IPS-18a (cell line): Measurements from ENCODE around the gene SNAP25.
A peak's percentile ranks its signal among the peaks of the same experiment; 100 is the strongest.

Source experiments
- H3K27ac ChIP-seq: one replicate; pipeline ENCODE4 v1.5.1; 2013; ENCODE audit warnings: low read length
- H3K27me3 ChIP-seq: one replicate; pipeline ENCODE4 v1.6.1; 2013; ENCODE audit warnings: mild to moderate bottlenecking, low read length; ENCODE audit not compliant: control insufficient read depth, insufficient read depth
- H3K36me3 ChIP-seq: one replicate; pipeline ENCODE4 v1.6.1; 2013; ENCODE audit warnings: low read depth, low read length; ENCODE audit not compliant: control insufficient read depth
- H3K4me1 ChIP-seq: one replicate; pipeline ENCODE4 v1.6.1; 2013; ENCODE audit warnings: low read depth, low read length; ENCODE audit not compliant: control insufficient read depth
- H3K4me3 ChIP-seq: one replicate; pipeline ENCODE4 v1.5.1; 2013; ENCODE audit warnings: low read length
- H3K9ac ChIP-seq: one replicate; pipeline ENCODE4 v1.6.1; 2013; ENCODE audit warnings: mild to moderate bottlenecking, low read length, moderate library complexity
- H3K9me3 ChIP-seq: one replicate; pipeline ENCODE4 v1.6.1; 2013; ENCODE audit warnings: low read depth, low read length; ENCODE audit not compliant: control insufficient read depth

Gene SNAP25

DNA sequence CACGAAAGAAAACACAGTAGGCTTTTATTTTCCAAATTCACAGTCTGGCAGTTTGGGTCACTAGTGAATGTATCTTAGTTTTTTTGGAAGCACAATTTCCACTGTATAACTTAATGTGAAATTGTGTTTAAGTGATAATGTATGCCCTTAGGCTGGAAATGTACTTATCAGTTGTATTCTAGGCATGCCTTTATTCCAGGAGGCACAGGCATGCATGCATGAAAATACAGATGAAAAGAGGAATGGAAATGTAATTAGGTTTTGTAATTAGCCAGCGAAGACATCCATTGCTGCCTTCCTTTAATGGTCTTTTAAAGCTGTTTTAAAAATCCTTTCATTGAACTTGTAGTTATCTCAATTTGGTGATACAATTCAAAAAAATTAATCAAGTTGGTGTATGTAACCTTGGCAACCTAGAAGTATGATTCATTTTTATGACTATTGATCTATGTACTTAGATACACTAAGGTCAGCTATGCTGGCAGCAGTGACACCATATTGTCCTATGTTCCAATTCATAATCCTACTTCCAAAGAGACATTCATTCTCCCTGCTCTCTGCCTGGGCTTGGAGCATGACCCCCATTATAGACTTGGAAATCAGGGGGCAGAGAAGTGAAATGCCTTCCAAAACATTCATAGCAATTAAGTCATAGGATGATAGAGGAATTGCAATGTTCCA, 73.1 kb downstream of the SNAP25 start:
- peaks cover 6% of the 10 kb centered on the region for H3K4me1 ChIP-seq
- H3K27me3 ChIP-seq = no peaks in the 10 kb centered on the region
- H3K9ac ChIP-seq = no peak overlapping the region
- no peak overlapping the region for H3K27ac ChIP-seq
- no peaks in the 10 kb centered on the region for H3K36me3 ChIP-seq
- H3K4me3 ChIP-seq = no peak overlapping the region
- H3K9me3 ChIP-seq = no peaks in the 10 kb centered on the region

DNA sequence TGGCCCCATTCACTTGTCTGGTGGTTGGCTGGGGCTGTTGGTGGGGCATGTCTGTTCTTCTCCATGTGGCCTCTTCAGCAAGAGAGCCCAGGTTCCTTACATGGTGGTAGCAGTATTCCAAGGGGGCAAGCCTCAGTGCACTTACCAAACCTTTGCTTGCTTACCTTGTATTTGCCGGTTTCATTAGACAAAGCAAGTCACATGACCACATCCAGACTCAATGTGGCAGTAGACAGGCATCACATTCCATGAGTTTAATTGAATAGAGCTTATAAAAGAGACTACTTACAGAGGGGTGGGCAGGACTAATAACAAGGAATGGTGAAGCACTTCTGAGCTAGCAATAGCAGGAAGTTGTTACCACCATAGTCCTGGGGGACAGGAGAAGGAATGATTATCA, 78.6 kb downstream of the SNAP25 start:
- Histone ChIP-seq H3K27ac (no peak overlapping the region), H3K36me3 (no peaks in the 10 kb centered on the region), H3K9ac (no peak overlapping the region), H3K4me1 (peaks cover 25% of the 10 kb centered on the region), H3K9me3 (no peaks in the 10 kb centered on the region), H3K4me3 (no peak overlapping the region), H3K27me3 (peaks cover 14% of the 10 kb centered on the region)

DNA sequence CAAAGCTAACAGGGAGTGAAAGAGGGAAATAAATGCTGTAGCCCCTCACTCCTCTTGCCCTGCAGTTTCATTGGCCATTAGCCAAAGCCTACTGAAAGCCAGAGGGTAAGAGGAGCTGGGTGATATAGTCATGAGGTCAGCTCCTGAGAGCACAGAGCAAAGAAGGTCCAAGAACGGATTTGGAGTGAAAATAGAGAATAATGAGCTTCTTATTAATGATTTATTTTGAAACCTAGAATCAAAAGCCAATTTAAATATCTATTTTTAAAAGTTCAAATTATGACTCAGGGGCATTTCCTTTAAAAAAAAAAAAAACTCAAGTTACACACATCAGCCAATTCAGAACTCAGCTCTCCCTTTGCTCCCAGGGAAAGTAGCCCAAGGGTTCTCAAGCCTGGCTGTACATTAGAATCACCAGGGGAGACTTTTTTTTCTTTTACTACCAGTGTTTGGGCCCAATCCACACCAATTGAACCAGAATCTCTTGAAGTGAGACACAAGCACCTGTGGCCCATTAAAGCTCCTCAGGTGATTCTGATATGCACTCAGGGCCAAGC, 79.1 kb downstream of the SNAP25 start:
- H3K27ac ChIP-seq = no peak overlapping the region
- H3K27me3 ChIP-seq = peaks cover 14% of the 10 kb centered on the region
- peaks cover 25% of the 10 kb centered on the region for H3K4me1 ChIP-seq
- H3K4me3 ChIP-seq = no peak overlapping the region
- no peak overlapping the region for H3K9ac ChIP-seq
- no peaks in the 10 kb centered on the region for H3K36me3 ChIP-seq
- no peaks in the 10 kb centered on the region for H3K9me3 ChIP-seq

DNA sequence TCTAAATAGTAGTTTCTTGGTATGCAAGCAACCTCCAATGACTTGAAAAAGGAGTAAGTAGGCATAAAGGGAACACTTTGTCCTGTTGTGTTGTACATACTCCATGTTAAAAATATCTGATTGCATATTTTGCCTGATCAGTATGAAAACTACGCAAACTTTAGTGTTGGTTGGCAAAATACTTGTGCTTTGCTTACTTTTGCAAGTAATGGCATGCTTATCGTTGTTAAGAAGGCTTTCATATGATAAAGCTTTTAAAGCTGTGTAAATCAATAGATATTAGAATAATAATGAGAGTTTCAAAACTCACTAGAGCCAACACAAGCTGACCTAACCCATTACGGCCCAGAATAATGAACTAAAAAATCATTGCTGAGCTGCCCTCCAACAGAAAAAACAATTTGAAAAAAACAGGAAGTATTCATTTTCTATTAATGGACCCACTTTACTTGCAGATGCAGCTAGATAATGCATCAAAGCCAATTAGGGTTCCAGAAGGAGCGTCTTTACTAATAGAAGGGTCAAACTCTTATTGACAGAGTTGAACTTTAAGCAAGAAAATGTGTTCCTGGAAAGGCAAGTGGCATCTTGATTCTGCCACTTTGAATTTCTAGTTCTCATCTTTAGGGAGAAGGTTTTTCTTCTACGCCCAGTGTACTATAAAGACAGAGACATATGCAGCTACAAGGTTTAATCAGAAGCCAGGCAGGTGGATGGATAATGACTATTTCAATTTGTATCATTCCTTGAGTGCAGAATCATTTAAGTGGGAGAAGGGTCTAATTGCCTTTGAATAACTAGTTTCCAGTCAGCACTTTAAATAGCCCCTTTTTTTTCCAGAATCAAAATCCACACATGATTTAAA, 82.2 kb downstream of the SNAP25 start:
- H3K4me1 ChIP-seq = peaks cover 32% of the 10 kb centered on the region
- H3K9me3 ChIP-seq = no peaks in the 10 kb centered on the region
- no peak overlapping the region for H3K27ac ChIP-seq
- H3K36me3 ChIP-seq = no peaks in the 10 kb centered on the region
- H3K9ac ChIP-seq = peak overlapping the region; percentile 10
- peak overlapping the region; percentile 43 for H3K4me3 ChIP-seq
- H3K27me3 ChIP-seq = peaks cover 14% of the 10 kb centered on the region

DNA sequence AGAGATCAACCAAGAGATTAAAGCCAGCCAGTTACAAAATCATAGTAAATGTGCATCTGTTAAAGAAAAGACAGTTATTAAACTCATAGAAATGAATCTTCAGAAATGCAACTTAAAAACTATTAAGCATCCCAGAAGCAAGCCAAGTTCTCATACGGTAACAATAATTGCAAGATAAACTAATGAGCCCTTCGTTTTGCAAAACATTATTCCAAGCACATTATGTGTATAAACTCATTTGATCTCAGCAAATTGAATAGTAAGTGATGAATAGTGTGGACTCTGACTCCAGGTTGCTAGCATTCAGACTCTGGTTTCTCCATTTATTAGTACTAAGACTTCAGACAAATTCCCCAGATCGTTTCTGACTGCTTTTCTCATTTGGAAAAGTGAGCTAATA, 85.2 kb downstream of the SNAP25 start:
- Histone ChIP-seq H3K4me3 (no peak overlapping the region), H3K9me3 (no peaks in the 10 kb centered on the region), H3K36me3 (no peaks in the 10 kb centered on the region), H3K4me1 (peaks cover 23% of the 10 kb centered on the region), H3K9ac (no peak overlapping the region), H3K27me3 (peaks cover 14% of the 10 kb centered on the region), H3K27ac (no peak overlapping the region)

DNA sequence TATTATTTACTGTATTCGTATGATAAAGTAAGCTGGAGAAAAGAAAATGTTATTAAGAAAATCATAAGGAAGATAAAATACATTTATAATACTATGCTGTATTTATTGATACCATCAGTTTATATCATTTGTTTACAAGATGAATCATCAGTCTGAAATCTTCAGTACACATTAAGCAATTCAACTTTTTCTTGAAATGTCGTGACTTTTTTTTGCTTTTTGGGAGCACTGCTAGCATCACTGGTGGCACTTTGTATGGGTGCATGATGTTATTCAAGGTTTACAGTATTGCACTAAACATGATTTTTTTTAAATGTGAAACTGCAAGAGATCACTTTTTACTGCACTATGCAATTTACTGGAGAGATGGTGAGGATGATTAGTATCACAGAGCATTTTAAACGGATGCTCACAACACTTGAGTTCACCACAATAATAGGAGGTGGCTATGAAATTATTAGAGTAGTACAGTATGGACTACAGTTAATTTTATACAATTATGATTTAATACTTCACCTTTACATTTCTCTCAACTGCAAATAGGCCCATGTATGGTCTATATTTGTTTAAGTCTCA, 85.9 kb downstream of the SNAP25 start:
- Histone ChIP-seq H3K36me3 (no peaks in the 10 kb centered on the region), H3K27ac (no peak overlapping the region), H3K27me3 (peaks cover 10% of the 10 kb centered on the region), H3K9ac (no peak overlapping the region), H3K9me3 (no peaks in the 10 kb centered on the region), H3K4me1 (peaks cover 23% of the 10 kb centered on the region), H3K4me3 (no peak overlapping the region)

DNA sequence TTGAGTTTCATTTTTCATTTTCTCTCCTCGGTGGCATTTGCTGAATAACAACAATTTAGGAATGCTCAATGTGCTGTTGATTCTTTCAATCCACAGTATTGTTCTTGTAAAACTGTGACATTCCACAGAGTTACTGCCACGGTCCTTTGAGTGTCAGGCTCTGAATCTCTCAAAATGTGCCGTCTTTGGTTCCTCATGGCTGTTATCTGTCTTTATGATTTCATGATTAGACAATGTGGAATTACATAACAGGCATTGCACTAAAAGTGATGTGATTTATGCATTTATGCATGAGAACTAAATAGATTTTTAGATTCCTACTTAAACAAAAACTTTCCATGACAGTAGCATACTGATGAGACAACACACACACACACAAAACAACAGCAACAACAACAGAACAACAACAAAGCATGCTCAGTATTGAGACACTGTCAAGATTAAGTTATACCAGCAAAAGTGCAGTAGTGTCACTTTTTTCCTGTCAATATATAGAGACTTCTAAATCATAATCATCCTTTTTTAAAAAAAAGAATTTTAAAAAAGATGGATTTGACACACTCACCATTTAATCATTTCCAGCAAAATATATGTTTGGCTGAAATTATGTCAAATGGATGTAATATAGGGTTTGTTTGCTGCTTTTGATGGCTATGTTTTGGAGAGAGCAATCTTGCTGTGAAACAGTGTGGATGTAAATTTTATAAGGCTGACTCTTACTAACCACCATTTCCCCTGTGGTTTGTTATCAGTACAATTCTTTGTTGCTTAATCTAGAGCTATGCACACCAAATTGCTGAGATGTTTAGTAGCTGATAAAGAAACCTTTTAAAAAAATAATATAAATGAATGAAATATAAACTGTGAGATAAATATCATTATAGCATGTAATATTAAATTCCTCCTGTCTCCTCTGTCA, 88.1 kb downstream of the SNAP25 start:
- Histone ChIP-seq H3K36me3 (no peaks in the 10 kb centered on the region), H3K4me3 (no peak overlapping the region), H3K4me1 (peaks cover 7% of the 10 kb centered on the region), H3K27me3 (no peaks in the 10 kb centered on the region), H3K9ac (no peak overlapping the region), H3K9me3 (no peaks in the 10 kb centered on the region), H3K27ac (no peak overlapping the region)

DNA sequence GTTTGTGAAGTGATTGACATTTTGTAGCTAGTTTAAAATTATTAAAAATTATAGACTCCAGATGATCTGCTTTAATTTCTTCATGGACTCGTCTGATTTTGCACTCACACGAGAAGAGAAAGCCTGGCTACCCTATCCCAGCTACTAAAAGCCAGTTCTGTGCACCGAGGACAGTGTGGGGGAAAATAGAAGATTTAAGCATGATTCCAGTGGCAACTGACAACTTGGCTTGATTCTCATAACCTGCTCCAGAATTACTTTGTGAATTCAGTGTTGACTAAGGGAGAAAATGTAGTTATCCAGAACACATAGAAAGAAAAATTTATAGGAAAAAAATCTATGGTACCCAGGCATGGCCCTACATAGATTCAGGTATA, 88.7 kb downstream of the SNAP25 start:
- Histone ChIP-seq H3K4me1 (peaks cover 7% of the 10 kb centered on the region), H3K36me3 (no peaks in the 10 kb centered on the region), H3K9me3 (no peaks in the 10 kb centered on the region), H3K4me3 (no peak overlapping the region), H3K27me3 (no peaks in the 10 kb centered on the region), H3K27ac (no peak overlapping the region), H3K9ac (no peak overlapping the region)

DNA sequence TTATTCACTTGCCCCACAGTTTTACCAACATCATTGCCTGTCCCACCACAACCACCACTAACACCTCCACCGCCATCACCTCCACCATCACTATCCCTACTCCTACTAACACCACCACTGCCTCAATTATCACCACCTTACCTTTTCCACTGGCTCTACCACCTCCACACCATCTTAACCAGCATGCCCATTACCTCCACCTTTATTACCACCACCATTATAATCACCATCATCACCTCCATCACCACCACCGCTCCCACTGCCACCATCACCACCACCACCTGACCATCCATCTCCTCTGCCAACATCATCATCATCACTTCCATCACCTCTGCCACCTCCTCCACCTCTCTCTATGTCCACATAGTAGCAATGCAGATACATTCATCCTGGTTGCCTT, 90.0 kb downstream of the SNAP25 start:
- Histone ChIP-seq H3K36me3 (no peaks in the 10 kb centered on the region), H3K27ac (no peak overlapping the region), H3K4me1 (peaks cover 8% of the 10 kb centered on the region), H3K4me3 (no peak overlapping the region), H3K27me3 (no peaks in the 10 kb centered on the region), H3K9me3 (no peaks in the 10 kb centered on the region), H3K9ac (no peak overlapping the region)

DNA sequence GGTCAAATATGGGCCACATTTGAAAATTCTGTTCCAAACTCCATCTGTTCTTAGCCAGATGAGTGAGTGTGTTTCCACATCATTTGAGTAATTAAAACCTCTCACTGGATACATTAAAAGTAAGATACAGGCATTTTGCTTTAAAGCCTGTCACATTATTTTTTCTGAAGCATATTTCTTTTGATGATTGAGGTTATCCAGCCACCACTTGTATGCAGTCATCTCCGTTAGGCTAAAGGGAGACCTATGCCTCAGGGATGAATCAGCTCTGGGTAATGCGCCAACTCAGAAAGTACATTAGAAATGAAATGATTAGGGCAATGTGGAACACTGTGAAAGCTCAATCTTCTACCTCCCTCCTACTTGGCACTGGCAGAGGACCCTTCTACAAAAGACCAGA, 90.7 kb downstream of the SNAP25 start:
- Histone ChIP-seq H3K9me3 (no peaks in the 10 kb centered on the region), H3K4me3 (no peak overlapping the region), H3K9ac (no peak overlapping the region), H3K27me3 (no peaks in the 10 kb centered on the region), H3K4me1 (peaks cover 12% of the 10 kb centered on the region), H3K27ac (no peak overlapping the region), H3K36me3 (no peaks in the 10 kb centered on the region)

DNA sequence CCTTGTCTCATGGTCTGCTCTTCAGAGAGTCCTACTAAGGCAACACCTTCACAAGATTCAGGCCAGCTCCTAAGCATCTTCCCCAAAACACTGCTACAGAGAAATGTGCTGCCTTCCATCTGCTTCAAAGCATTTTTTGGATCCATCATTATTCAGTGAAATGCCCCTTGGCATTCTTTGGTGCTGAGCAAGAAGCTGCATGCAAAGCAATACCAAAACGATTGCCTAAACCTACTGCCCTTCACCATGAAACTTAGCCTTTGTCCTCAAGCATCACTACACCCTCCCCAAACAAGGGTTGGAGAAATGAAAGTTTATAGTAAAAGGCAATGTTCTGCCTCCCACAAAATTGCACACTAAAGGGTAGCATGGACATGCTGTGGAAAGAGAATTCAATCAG, 93.5 kb downstream of the SNAP25 start:
- H3K4me3 ChIP-seq = no peak overlapping the region
- no peak overlapping the region for H3K27ac ChIP-seq
- peaks cover 23% of the 10 kb centered on the region for H3K4me1 ChIP-seq
- H3K36me3 ChIP-seq = no peaks in the 10 kb centered on the region
- no peaks in the 10 kb centered on the region for H3K9me3 ChIP-seq
- H3K27me3 ChIP-seq = no peaks in the 10 kb centered on the region
- H3K9ac ChIP-seq = no peak overlapping the region
